Peyer's patch (tissue), 4 donors: Measurements from ENCODE around the gene CLCF1.

ENCODE experiments used
- POLR2A ChIP-seq, 2 donors: fragments of 450-650 bp; IDR thresholded peaks; one replicate each; pipeline ENCODE4 v1.5.1; 2017; ENCODE audit warnings: antibody characterized with exemption in 2 of 2, mild to moderate bottlenecking in 2 of 2, moderate library complexity in 2 of 2
- TF ChIP-seq, protein P1 (sequence below), 6 experiments: fragments of 450-650 bp in 4 of 6; fragments of 200-600 bp in 2 of 6; sonication (generic) in 1 of 6; IDR thresholded peaks; one replicate each; pipeline ENCODE4 v1.5.1; 2017 to 2019; ENCODE audit warnings: antibody characterized with exemption in 6 of 6, mild to moderate bottlenecking in 3 of 6, moderate library complexity in 1 of 6

- TF ChIP-seq, protein P1, sequence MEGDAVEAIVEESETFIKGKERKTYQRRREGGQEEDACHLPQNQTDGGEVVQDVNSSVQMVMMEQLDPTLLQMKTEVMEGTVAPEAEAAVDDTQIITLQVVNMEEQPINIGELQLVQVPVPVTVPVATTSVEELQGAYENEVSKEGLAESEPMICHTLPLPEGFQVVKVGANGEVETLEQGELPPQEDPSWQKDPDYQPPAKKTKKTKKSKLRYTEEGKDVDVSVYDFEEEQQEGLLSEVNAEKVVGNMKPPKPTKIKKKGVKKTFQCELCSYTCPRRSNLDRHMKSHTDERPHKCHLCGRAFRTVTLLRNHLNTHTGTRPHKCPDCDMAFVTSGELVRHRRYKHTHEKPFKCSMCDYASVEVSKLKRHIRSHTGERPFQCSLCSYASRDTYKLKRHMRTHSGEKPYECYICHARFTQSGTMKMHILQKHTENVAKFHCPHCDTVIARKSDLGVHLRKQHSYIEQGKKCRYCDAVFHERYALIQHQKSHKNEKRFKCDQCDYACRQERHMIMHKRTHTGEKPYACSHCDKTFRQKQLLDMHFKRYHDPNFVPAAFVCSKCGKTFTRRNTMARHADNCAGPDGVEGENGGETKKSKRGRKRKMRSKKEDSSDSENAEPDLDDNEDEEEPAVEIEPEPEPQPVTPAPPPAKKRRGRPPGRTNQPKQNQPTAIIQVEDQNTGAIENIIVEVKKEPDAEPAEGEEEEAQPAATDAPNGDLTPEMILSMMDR (IDR thresholded peaks at IDR 0.05), result no peak
- no peak for TF ChIP-seq POLR2A (IDR thresholded peaks at IDR 0.05)
Observed at GRCh38 chr11:67352546-67353316, 20.7 kb downstream of the CLCF1 start.
